Hematopoietic multipotent progenitor cell treated with erythropoietin and hydrocortisone succinate and interleukin-3 and kit ligand, for 15 days (in vitro differentiated cells): ENCODE measurements around the gene LIN9.
A peak's percentile ranks its signal among the peaks of the same experiment; 100 is the strongest.
"Not testable (repeated sequence)": the region's sequence is repeated elsewhere in the genome, so short reads cannot be mapped to it uniquely, and the experiment has no call there.

Experiments used
- DNase-seq: peaks from one replicate; pipeline ENCODE4 v3.0.0-alpha.2; 2015; ENCODE audit warnings: low spot score

Gene LIN9, protein sequence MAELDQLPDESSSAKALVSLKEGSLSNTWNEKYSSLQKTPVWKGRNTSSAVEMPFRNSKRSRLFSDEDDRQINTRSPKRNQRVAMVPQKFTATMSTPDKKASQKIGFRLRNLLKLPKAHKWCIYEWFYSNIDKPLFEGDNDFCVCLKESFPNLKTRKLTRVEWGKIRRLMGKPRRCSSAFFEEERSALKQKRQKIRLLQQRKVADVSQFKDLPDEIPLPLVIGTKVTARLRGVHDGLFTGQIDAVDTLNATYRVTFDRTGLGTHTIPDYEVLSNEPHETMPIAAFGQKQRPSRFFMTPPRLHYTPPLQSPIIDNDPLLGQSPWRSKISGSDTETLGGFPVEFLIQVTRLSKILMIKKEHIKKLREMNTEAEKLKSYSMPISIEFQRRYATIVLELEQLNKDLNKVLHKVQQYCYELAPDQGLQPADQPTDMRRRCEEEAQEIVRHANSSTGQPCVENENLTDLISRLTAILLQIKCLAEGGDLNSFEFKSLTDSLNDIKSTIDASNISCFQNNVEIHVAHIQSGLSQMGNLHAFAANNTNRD

DNA sequence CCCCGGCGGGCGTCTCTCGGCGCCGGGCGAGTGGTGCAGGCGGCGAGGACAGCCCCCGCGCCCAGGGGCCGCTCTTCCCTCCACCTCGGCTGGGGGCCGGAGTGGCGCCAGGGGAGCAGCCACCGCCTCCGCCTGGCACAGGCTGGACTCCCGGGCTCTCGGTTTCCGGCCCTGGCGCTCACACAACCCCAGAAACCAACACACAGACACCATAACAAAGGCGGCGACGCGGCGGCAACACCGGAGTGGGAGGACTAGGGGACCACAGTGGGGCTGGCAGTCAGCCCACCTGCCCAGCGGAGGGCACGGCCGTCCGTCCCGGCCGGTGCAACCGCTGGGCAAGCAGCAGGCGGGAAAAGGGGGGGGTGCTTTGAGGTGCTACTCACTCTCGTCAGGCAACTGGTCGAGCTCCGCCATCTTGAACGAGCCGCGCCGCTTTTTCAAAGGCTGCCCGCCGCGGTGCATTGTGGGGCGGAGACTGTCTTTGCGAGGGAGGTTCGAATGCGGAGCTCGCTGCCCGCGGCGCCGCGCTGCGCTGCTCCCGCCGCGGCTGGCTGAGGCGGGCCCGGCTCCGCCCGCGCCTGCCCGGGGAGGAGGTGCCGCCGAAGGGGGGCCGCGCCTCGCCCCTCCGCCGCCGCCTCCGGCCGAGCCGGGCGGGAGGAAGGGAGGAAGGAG lies at the start of gene LIN9:
LIN9 (minus strand) TSS at position 442 of the 675 bp plus-strand sequence; CDS start at position 417, 25 bp downstream.
- DNase-seq, result peak; percentile 93

DNA sequence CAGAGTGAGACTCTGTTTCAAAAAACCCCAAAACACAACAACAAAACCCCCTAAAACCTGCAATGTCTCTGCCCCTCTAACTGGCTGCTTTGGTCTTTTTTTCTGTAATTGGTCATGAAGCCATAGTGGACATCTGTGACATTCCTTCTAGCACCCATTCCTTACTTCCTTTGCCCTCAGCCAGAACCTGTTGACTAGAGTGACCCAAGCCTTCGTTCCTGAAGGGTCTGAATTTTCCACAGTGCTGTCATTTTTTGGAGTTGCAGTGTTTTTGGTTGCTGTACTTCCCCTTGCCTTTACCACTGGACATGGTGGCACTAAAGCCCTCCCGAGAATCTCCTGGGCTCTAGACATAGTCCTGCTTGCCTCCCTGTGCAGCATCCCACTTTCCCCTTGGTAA lies 48.5 kb upstream of the LIN9 start:
- DNase-seq, result no peak

DNA sequence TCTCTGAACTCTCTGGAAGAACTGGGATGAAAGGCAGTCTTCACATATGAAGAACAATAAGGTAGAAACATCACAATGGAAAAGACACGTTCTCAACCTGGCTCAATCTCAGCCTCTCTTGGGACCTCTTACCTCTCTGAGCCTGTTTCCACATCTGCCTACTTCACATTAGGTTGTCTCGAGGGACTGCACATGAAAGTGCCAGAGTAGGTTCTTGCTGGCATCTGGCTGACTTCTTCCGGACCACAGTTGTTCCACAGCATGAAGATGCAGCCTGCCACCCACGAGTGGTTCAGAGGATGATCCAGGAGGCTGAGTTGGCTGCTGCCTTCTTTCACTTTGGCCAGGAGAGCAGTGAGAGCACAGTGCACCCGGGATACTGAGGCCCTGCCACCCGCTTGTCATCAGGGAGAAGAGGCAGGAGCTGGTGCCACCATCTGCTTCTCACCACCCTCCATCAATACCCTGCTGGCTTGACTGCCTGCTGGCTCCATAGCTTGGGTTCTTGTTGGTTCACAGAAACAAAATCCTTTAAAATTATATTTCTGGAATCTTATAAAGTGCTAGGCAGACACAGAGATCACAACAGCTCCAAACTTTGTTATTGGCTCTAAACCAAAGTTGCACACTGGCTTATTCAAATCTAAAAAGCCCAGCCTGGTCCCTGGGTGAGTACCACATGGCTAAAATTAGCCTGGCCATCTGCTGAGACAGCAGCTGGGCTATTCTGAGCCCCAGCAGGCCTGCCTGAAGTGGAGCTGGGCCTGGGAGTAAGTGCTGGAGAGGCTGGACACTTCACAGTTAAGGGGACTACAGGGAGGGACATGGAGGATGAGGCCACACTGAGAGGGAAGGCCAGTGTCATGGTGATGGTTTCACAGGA lies 46.9 kb upstream of the LIN9 start:
- no peak for DNase-seq

DNA sequence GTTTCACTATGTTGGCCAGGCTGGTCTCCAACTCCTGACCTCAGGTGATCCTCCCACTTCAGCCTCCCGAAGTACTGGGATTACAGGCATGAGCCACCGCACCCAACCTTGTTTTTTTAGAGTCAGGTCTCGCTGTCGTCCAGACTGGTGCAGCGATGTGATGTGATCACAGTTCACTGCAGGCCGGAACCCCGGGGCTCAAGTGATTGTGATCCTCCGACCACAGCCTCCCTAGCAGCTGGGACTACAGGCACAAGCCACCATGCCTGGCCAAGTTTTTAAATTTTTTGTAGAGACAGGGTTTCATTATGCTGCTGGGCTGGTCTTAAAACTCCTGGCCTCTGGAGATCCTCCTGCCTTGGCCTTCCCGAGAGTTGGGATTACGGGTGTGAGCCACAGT lies 46.1 kb upstream of the LIN9 start:
- DNase-seq, result no peak

DNA sequence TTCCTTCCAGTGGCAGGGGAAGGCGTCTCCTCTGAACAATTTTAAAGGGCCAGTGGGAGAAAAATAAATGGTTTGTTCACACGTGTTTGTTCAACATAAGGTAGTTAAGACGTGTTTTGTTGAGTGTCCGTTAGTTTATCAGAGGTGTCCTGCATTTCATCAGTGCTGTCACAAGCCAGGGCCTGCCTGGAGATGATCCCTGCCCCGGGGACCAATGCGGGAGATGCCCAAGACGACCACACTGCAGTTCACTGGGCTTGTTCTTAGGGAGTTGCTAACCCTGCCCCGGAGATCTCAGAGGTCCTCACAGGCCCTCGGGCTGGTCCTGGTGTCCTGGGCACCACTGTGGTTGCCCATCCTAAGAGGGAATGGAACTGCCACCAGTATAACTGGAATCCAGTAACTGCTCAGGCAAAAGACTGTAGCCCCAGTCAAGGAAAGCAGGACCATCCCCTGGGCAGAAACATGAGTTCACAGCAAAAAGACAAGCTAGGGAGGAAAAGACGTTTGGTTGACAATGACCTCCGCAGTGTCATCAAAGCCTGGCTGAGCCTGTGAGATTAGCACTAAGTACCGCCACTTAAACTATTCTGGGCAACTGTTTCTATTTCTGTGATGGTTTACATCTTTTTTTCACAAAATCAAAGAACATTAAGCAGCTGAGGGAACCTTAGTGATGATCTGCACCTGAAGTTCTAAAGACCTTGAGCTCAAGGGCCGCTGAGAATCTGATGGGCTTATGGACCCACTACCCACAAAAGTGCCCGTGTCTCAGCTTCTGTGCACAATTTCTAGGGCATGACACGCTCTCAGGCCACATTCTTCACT lies 44.9 kb upstream of the LIN9 start:
- DNase-seq, result no peak

DNA sequence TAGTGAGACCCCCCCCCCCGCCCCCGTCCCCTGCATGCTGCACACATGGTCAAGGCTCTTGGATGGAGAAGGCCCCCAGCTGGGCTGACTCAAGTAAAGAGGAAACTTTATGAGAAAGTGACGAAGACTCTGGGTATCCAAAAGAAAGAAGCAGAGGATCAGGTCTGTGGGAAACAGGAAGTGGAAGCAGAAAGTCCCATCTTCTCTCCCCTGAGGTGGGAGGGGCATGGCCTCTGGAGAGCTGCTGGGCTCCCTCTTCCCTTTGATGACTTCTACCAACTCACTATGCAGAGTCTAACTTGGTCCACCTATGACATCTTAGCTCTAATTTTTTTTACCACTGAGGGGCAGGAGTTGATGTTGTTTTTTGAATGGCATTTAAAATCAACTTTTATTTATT lies 42.7 kb upstream of the LIN9 start:
- DNase-seq, result no peak

DNA sequence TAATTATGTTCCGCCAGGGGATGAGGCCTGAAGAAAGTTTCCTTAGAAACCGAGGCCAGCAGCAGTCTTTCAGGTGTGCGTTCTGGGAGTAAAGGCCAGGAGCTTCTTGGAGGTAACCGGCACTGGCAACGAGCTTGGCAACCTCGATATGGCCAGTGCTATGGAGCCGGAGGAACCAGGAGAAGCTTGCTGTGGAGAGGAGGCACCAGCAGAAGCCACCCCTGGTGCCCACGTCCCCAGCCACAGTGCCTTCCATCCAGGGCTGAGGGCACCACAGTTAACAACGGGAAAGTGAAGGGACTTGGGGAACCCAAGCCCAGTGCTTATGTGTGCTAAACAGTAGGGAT lies 41.5 kb upstream of the LIN9 start:
- no peak for DNase-seq

DNA sequence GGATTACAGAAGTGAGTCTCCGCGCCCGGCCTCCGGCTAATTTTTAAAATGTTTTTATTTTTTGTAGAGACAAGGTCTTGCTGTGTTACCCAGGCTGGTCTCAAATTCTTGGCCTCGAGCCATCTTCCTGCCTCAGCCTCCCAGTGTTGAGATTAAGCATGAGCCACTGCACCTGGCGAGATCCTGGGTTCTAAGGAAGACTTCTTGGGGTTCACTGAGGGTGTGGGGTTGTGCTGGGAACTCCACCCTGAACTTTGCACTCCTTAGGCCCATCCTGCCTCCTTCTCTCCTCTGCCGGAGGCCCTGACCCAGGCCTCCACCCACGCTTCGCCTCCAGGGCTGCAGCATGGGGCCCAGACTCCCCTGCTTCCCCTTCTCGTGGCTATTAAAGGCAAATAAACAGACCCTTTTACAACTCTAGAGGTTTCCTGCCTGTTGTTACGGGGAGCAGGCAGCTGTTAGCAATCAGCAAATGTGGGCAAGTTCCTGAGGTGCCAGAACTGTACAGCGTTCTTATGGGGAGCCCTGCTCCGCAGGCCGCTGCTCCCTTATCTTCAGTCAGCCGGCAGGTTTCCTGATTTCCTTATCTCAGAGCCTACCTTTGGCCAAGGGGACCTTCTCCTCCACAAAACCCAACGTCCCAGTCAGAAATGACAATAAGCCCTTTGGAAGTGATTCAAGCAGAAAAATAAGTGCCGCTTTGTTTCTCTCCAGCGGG lies 41.0 kb upstream of the LIN9 start:
- no peak for DNase-seq

DNA sequence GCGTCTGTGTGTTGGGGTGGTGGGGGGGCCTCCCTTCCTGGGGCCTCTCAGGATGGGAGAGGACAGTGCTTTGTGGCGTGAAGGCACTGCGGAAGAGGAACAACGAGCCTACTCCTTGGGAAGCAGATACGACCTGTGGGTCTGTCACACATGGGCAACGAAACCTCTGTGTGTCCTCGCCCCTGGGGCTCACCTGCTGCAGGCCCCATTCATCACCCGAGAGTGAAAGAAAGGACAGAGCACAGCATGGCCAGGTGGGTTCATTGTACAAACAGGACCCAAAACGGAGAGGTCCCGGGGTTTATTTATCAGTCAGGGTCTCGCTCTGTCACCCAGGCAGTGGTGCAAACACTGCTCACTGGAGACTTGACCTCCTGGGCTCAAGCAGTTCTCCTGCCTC lies 40.1 kb upstream of the LIN9 start:
- DNase-seq, result no peak

DNA sequence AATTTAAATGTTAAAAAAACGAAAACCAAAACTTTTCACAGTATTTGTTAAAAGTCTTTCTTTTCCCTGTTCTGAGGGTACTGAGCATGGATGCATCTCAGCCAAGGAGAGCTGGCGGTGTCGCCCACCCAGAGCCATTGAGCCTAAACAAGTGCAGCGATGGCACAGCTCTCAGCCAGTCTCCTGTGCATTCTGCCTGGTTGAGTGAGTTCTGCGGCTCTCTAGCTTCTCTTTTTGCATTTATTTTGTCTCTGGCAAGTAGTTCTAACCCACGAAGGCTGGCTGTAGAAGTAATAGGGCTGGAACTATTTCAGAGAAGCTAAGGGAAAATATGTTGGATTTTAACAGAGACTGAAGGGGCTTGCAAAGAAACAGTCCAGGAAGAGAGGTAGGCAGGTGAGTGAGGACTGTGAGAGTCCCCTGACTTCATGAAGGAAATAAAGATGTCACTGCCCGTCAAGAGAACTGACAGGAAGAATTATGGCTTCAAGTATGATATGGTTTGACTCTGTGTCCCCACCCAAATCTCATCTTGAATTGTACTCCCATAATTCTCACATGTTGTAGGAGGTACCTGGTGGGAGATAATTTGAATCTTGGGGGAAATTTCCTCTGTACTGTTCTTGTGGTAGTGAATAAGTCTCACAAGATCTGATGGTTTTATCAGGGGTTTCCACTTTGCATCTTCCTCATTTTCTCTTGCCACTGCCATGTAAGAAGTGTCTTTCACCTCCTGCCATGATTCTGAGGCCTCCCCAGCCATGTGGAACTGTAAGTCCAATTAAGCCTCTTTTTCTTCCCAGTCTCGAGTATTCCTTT lies 35.7 kb upstream of the LIN9 start:
- DNase-seq, result no peak

DNA sequence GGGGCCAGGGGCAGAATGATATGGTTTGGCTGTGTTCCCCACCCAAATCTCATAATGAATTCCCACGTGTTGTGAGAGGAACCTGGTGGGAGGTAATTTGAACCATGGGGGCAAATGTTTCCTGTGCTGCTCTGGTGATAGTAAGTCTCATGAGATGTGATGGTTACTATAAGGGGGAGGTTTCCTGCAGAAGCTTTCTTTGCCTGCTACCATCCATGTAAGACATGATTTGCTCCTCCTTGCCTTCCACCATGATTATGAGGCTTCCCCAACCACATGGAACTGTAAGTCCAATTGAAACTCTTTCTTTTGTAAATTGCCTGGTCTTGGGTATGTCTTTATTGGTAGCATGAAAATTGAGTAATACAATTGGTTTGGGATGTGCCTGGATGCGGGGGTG lies 33.7 kb upstream of the LIN9 start:
- no peak for DNase-seq

DNA sequence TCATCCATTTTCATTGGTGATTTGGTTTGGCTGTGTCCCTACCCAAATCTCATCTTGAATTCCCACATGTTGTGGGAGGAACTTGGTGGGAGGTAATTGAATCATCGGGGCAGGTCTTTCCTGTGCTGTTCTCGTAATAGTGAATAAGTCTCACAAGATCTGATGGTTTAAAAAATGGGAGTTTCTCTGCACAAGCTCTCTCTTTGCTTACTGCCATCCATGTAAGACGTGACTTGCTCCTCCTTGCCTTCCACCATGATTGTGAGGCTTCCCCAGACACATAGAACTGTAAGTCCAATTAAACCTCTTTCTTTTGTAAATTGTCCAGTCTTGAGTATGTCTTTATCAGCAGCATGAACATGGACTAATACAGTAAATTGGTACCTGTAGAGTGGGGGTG lies 31.1 kb upstream of the LIN9 start:
- DNase-seq, result not testable (repeated sequence)

DNA sequence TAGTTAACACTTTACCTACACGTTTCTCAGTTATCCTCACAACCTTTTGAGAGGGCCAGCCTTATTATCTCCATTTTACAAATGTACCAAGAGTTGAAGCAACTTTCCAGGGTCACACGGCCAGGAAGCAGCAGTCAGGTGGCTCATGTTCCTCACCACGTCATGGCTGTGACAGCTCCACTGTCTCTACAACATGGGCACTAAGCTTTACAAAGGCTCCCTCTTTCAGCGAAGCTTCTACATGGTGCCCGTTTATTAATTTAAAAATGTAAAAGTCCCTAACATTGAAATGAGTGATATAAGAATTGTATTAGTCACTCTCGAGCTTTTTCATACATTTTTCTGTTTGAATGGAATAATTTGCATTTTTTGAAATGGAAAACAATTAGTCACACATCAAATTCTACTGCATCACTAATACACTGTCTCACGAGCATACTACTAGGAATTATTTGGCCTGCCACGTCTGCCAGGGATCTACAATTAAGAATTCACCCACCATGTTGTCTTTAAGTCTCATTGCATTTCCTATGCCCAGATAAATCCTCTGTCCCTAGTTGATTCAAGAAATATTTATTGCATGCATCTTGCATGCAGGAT lies 28.4 kb upstream of the LIN9 start:
- DNase-seq, result no peak

DNA sequence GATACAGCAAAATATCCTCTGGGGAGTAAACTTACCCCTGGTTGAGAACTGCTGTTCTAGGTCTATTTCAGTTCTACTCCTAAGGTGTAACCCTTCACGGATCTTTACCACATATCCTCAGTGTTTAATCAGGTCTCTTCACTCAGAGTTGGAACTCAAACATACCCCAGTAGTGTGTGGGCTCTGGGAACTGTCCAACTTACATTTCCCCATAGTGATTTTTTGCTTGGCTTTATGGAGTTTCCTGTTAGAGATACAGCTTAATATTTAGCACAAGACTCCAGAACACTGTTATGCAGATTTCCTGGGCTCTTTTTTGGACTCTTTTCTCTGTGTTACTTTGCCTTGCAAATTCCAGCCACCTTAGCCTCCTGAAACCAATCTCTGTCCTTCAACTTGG lies 26.7 kb upstream of the LIN9 start:
- DNase-seq, result no peak

DNA sequence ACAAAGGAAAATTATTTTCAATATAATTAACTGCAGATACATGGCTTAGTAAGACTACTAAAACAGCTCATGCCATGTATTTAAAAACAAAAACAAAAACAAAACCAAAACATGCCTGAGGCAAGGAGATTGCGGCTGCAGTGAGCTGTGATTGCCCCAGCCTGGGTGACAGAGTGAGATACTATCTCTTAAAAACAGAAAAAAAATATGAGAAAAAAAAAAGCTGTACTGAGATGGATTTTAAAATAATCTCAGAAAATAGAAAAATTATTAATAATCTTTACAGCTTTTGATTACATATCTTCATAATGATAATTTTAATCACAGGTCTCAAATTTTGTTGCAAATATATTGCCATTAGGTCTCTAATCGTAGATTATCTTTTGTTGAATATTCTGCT lies 24.0 kb upstream of the LIN9 start:
- no peak for DNase-seq

DNA sequence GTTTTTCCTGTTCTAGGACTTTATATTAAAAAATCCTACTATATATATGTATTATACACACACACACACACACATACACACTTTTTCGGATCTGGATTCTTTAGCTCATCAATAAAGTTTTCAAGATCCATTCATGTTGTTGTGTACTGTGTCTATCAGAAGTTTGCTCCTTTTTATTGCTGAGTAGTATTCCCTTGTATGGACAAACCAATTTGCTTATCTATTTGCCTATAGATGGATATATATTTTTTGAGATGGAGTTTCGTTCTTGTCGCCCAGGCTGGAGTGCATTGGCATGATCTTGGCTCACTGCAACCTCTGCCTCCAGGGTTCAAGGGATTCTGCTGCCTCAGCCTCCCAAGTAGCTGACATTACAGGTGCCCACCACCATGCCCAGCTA lies 20.3 kb upstream of the LIN9 start:
- no peak for DNase-seq

DNA sequence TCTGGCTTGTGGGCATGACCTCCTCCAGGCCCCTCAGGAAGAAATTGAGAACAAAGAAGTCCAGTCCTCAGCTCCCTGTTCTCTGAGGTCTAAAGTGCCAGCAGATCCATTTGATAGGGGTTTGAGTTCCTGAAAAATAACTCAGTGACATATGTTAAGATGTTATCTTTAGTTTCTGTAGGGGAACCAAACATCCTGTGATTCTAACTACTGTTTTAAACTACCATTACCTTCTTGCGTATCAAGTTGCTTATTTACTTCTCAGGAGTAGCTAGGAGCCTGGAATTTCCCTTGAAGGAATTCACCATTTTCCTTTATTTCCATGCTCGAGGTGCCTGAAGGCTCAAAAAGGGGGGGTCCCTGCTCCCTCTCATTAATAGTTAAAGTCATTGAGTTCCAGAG lies 18.8 kb upstream of the LIN9 start:
- no peak for DNase-seq

DNA sequence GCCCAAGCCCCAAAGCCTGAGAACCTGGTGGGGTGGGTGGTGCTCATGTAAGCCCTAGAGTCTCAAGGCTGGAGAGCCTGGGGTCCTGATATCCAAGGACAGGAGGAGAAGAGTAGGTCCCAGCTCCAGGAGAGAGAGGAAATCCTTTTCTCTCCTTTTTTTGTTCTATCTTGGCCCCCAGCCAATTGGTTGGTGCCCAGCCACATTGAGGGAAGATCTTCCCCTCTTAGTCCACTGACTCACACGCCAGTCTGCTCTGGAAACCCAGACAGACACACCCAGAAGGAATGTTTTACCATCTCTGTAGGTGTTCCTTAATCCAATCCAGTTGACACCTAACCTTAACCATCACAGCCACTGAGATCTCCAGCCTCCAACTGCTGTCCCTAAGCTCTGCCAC lies 16.2 kb upstream of the LIN9 start:
- DNase-seq, result no peak

DNA sequence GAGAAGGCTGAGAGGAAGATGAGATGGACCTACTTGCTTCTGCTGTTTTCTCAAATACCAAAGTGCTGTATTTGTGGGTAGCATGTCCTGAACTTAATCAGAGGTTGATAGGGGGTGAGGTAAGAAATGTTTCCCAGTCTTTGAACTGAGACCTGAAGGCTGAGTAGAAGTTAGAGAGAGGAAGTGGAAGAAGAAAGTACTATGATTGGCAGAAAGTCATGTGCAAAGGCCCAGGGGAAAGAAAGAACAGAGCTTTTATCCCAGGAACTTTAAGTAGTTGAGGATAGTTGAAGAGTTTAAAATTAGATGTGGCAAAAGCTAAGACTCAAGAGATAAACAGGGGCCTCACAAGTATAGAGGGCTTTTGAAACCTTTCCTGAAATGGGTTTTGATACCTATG lies 15.5 kb upstream of the LIN9 start:
- no peak for DNase-seq

DNA sequence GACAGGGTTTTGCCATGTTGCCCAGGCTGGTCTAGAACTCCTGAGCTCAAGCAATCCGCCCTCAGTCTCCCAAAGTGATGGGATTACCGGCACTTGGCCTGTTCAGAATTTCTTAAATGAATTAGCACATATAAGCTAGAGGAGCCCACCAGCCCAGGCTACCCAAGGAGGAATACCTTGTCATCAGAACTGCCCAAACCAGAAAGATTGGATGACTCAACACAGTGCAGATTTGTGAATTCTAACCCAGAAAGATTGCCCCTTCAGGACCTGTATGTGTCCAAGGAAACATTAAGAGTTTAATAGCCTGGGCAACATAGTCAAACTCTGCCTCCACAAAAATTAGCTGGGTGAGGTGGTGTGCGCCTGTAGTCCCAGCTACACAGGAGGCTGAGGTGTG lies 14.0 kb upstream of the LIN9 start:
- DNase-seq, result no peak
